ENCODE results near the gene BMPR1B. TPM values are rescaled to one million over a fixed set of nuclear protein-coding genes. Genes with fewer than 3 reads are reported as not detected.

Gene BMPR1B
- total and polyA plus RNA-seq, 12 donors, result 0.04 to 7.8 (median 2.5) TPM

DNA sequence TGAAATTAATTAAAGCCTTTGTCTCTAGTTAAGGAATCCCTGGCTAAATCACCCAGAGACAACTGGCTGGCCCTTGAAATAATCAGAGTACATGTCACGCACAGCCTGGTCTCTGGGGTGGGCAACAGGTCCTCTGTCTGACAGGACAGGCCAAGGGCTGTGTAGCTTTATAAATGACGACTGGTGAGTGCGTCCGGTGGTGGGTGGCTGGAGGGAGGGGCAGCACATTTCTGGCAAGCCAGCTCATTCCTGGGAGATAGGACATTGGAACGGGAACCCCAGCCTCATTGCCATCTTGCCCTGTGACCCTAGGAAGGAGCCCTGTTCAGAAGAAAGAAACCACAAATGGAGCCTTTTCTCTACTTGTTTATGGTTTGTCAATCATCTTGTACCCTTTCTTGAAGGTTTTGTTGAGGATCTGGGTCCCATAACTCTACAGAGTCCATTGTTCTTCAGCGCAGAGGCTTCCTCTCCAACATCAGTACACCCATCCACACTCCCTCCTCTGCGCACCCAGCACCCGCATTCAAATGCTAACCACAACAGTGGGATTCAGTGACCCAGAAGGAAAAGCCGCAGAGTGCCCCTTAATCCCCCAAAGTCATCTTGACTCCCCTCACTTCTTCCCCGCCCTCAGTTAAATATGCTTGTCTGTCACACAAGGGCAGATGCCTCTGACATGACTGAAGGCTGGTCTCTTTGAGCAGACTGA is 422.9 kb downstream of the BMPR1B start:
- intact Hi-C loops (cut with DNase I), result no loop called here
- ATAC-seq (no peak), DNase-seq (no peak)
- H3K4me1 ChIP-seq, result no peaks in the 10 kb centered on the region
- H3K27me3 ChIP-seq, result peaks cover 0 to 6% (median 0%) of the 10 kb centered on the region in 7 donors
- peaks cover 0 to 7% (median 0%) of the 10 kb centered on the region in 11 donors for H3K9me3 ChIP-seq
- TF ChIP-seq, protein P1, sequence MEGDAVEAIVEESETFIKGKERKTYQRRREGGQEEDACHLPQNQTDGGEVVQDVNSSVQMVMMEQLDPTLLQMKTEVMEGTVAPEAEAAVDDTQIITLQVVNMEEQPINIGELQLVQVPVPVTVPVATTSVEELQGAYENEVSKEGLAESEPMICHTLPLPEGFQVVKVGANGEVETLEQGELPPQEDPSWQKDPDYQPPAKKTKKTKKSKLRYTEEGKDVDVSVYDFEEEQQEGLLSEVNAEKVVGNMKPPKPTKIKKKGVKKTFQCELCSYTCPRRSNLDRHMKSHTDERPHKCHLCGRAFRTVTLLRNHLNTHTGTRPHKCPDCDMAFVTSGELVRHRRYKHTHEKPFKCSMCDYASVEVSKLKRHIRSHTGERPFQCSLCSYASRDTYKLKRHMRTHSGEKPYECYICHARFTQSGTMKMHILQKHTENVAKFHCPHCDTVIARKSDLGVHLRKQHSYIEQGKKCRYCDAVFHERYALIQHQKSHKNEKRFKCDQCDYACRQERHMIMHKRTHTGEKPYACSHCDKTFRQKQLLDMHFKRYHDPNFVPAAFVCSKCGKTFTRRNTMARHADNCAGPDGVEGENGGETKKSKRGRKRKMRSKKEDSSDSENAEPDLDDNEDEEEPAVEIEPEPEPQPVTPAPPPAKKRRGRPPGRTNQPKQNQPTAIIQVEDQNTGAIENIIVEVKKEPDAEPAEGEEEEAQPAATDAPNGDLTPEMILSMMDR (IDR thresholded peaks at IDR 0.05), result no peak
- no peak overlapping the region for H3K27ac ChIP-seq
- 64 to 68% methylated on average over 10 of the region's 10 CpGs for WGBS, 2 donors
- no peaks in the 10 kb centered on the region for H3K36me3 ChIP-seq
- no peak overlapping the region for H3K4me3 ChIP-seq

DNA sequence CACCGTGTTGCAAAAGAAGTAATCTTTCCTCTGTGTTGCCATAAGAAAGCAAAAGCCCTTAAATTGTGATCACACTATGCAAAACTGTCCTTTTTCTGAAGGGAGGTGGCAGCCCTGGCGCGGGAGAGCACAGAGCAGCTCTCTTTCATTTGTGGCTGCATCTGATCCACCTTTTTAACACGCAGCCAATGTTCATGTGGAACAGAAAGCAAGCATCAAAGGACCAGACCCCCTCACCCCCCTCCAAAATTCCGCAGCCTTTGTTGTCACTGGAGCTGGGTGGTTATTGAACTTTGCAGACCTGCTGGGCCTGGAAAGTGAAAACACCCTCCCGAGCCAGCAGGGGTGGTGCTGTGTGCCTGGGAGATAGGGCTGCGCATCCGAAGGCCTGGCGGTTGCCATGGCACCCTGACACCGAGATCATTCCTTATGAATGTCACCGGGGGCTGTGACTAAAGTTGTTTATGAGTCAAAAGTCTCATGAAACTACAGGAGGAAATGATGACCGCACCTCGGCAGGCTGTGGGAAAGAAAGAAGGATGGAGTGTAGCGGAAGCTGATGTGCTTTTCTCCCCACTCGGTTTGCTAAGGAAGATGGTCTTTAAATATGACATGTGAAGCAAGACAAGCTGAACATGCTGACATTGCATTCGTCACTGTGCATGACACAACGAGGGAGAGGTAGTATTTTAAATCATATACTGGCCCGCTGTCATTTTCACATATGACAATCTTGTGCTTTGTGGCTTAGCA is 423.7 kb downstream of the BMPR1B start:
- DNase-seq, result no peak
- H3K36me3 ChIP-seq, result no peaks in the 10 kb centered on the region
- WGBS, 2 donors, result 60 to 61% methylated on average over 18 of the region's 18 CpGs
- no peak for ATAC-seq
- no peak overlapping the region for H3K4me3 ChIP-seq
- TF ChIP-seq, protein P1 (IDR thresholded peaks at IDR 0.05), result no peak
- intact Hi-C loops (cut with DNase I), result no loop called here
- H3K27me3 ChIP-seq, result peaks cover 0 to 6% (median 0%) of the 10 kb centered on the region in 7 donors
- H3K4me1 ChIP-seq, result no peaks in the 10 kb centered on the region
- H3K9me3 ChIP-seq, result peaks cover 0 to 7% (median 0%) of the 10 kb centered on the region in 11 donors
- no peak overlapping the region for H3K27ac ChIP-seq

DNA sequence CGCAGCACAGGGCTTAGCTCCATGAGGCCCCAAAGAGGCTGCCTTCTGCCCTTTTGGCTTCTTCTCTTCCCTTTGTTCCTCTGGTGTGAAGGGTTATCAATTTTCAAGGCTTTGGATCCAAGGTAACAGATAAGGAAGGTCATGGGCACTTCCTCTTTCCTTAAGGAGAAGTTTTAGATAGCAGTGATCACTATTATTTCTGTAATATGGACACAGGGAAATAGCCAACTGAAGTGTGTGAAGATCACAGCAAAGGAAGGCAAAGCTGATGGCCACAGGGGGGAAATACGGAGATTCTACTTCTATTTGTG is 424.2 kb downstream of the BMPR1B start:
- ATAC-seq (no peak), DNase-seq (no peak)
- Histone ChIP-seq H3K36me3 (no peaks in the 10 kb centered on the region), H3K9me3 (peaks cover 0 to 6% (median 0%) of the 10 kb centered on the region in 11 donors), H3K4me3 (no peak overlapping the region), H3K4me1 (no peaks in the 10 kb centered on the region), H3K27ac (no peak overlapping the region), H3K27me3 (peaks cover 0 to 6% (median 0%) of the 10 kb centered on the region in 7 donors)
- TF ChIP-seq, protein P1 (IDR thresholded peaks at IDR 0.05), result no peak
- WGBS, 2 donors, result 32 to 47% methylated on average over 2 of the region's 2 CpGs
- intact Hi-C loops (cut with DNase I), result no loop called here

DNA sequence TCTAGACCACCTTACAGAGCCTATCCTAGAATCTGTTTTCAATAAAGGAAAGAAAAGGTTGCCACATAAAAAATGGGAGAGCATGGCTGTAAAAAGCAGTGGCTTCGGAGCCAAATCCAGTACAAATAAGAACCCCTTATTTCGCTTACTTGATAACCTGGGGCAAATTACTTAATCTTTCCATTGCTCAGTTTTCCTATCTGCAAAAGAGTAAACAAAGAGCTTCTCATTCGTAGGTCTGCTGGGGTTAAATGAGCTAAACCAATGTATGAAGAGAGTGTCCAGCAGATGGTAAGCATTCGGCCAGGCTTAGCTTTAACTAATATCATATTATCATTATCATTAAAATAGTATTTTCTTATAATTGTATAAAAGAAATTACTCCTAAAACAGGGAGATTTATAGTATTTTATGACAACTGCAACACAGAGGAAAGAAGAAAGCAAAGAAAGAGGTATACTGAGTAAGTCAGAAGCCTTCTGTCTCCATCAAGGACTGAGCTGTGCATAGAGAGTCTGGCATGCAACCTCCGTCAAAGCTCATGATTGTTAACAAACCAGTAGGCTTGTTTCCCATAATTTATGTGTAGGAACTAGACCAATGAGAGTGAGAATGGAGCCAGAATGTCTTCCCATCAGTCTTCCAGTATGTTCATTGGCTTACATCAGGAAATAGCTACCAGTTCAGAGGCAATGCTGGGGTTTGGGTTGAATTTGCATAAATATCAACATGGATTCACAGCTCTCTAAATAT is 426.1 kb downstream of the BMPR1B start:
- peaks cover 0 to 6% (median 0%) of the 10 kb centered on the region in 7 donors for H3K27me3 ChIP-seq
- TF ChIP-seq, protein P1 (IDR thresholded peaks at IDR 0.05), result no peak
- WGBS, 2 donors, result 78 to 83% methylated on average over 5 of the region's 5 CpGs

More for the DNA sequence above, 426.1 kb downstream of the BMPR1B start:
- no peak overlapping the region for H3K4me3 ChIP-seq
- ATAC-seq, result no peak
- DNase-seq, result no peak
- H3K4me1 ChIP-seq, result no peaks in the 10 kb centered on the region
- no peak overlapping the region for H3K27ac ChIP-seq
- intact Hi-C loops (cut with DNase I), result no loop called here
- no peaks in the 10 kb centered on the region for H3K9me3 ChIP-seq
- H3K36me3 ChIP-seq, result no peaks in the 10 kb centered on the region
